IMR-90 (cell line): ENCODE measurements around the gene ST8SIA2. TPM values are rescaled to one million over a fixed set of nuclear protein-coding genes. Genes with fewer than 3 reads are reported as not detected.

Experiments
- ATAC-seq: fragments of 200-7000 bp; cut with Tn5 transposase; 2 replicates; pipeline ENCODE4 v1.9.1; 2020; ENCODE audit warnings: low read depth, mild to moderate bottlenecking, moderate library complexity
- BruUV-seq: library from RNA; stranded (reverse); fragments of 400-500 nt; replicated peaks from 2 replicates; lab custom pipeline; 2021; lab: Mats Ljungman, UMichigan
- CTCF ChIA-PET: fragments of 300-600 bp; formaldehyde crosslinking; extraction: SDS; loops from one replicate; lab custom pipeline; 2021; ENCODE audit warnings: antibody characterized with exemption; lab: Yijun Ruan, JAX
- POLR2A ChIA-PET: fragments of 300-600 bp; sonication (Branson Sonifier 250); formaldehyde crosslinking; loops from one replicate; lab custom pipeline; 2022; ENCODE audit warnings: antibody characterized with exemption; ENCODE audit not compliant: unreplicated experiment; lab: Charles Lee
- DNase-seq: peaks from one replicate; pipeline ENCODE4 v3.0.0; 2013
- H2AFZ ChIP-seq: replicated peaks from 2 replicates; pipeline ENCODE3; 2013; ENCODE audit warnings: low read length, mild to moderate bottlenecking; ENCODE audit not compliant: poor library complexity
- H2AK5ac ChIP-seq: 2 replicates; pipeline ENCODE4 v1.6.1; 2013; ENCODE audit warnings: low read depth, low read length, inconsistent platforms
- H2AK9ac ChIP-seq: replicated peaks from 2 replicates; pipeline ENCODE3; 2013; ENCODE audit warnings: mild to moderate bottlenecking, low read depth, low read length, moderate library complexity; ENCODE audit not compliant: poor library complexity
- H2BK120ac ChIP-seq: 2 replicates; pipeline ENCODE4 v1.6.1; 2013; ENCODE audit warnings: low read depth, low read length, inconsistent platforms
- H2BK15ac ChIP-seq: 3 replicates; pipeline ENCODE4 v1.6.1; 2013; ENCODE audit warnings: low read depth, low read length, inconsistent platforms
- H2BK20ac ChIP-seq: 2 replicates; pipeline ENCODE4 v1.6.1; 2013; ENCODE audit warnings: low read depth, mild to moderate bottlenecking, inconsistent platforms, low read length, moderate library complexity
- H2BK5ac ChIP-seq: 2 replicates; pipeline ENCODE4 v1.6.1; 2013; ENCODE audit warnings: mild to moderate bottlenecking, low read depth, low read length, inconsistent platforms; ENCODE audit not compliant: poor library complexity, severe bottlenecking
- H3K14ac ChIP-seq: replicated peaks from 2 replicates; pipeline ENCODE4 v1.6.1; 2013; ENCODE audit warnings: low read depth, low read length, inconsistent platforms
- H3K18ac ChIP-seq: 2 replicates; pipeline ENCODE4 v1.6.1; 2013; ENCODE audit warnings: low read depth, low read length, control low read depth
- H3K23ac ChIP-seq: 2 replicates; pipeline ENCODE4 v1.6.1; 2013; ENCODE audit warnings: low read depth, low read length, inconsistent platforms
- H3K27ac ChIP-seq: 2 replicates; pipeline ENCODE4 v1.5.1; 2013; ENCODE audit warnings: mild to moderate bottlenecking, control low read depth, low read length; ENCODE audit not compliant: insufficient read depth
- H3K27me3 ChIP-seq: 2 replicates; pipeline ENCODE4 v1.6.1; 2013; ENCODE audit warnings: low read length; ENCODE audit not compliant: control insufficient read depth, insufficient read depth
- H3K36me3 ChIP-seq: 2 replicates; pipeline ENCODE4 v1.6.1; 2013; ENCODE audit warnings: low read length, mixed read lengths; ENCODE audit not compliant: control insufficient read depth, insufficient read depth
- H3K4ac ChIP-seq: 2 replicates; pipeline ENCODE4 v1.6.1; 2013; ENCODE audit warnings: low read depth, low read length, inconsistent platforms
- H3K4me1 ChIP-seq: 2 replicates; pipeline ENCODE4 v1.6.1; 2013; ENCODE audit warnings: low read length, mixed read lengths; ENCODE audit not compliant: control insufficient read depth, insufficient read depth
- H3K4me2 ChIP-seq: 2 replicates; pipeline ENCODE4 v1.6.1; 2013; ENCODE audit warnings: low read depth, mild to moderate bottlenecking, control low read depth, low read length, moderate library complexity
- H3K4me3 ChIP-seq: 2 replicates; pipeline ENCODE4 v1.5.1; 2013; ENCODE audit warnings: low read depth, mild to moderate bottlenecking, control low read depth, low read length, moderate library complexity; ENCODE audit not compliant: insufficient read depth
- H3K56ac ChIP-seq: 2 replicates; pipeline ENCODE4 v1.6.1; 2013; ENCODE audit warnings: low read length, inconsistent platforms; ENCODE audit not compliant: insufficient read depth; ENCODE audit errors: extremely low read depth
- H3K79me1 ChIP-seq, 2 experiments: 2 replicates each; pipeline ENCODE4 v1.6.1; 2013; ENCODE audit warnings: low read length in 2 of 2, inconsistent platforms in 1 of 2, low read depth in 1 of 2
- H3K9ac ChIP-seq: 2 replicates; pipeline ENCODE4 v1.6.1; 2013; ENCODE audit warnings: low read depth, low read length, control low read depth
- H3K9me1 ChIP-seq: 2 replicates; pipeline ENCODE4 v1.6.1; 2013; ENCODE audit warnings: low read length, inconsistent platforms; ENCODE audit not compliant: insufficient read depth
- H3K9me3 ChIP-seq: 2 replicates; pipeline ENCODE4 v1.6.1; 2013; ENCODE audit warnings: low read length; ENCODE audit not compliant: control insufficient read depth, insufficient read depth
- H4K20me1 ChIP-seq: 2 replicates; pipeline ENCODE4 v1.6.1; 2013; ENCODE audit warnings: low read length, inconsistent platforms; ENCODE audit not compliant: insufficient read depth
- H4K5ac ChIP-seq: 2 replicates; pipeline ENCODE4 v1.6.1; 2013; ENCODE audit warnings: mild to moderate bottlenecking, low read depth, low read length, control low read depth
- H4K8ac ChIP-seq, 2 experiments: 2 replicates each; pipeline ENCODE4 v1.6.1; 2013; ENCODE audit warnings: low read depth in 2 of 2, low read length in 2 of 2, control low read depth in 1 of 2, inconsistent platforms in 1 of 2
- H4K91ac ChIP-seq: 2 replicates; pipeline ENCODE4 v1.6.1; 2013; ENCODE audit warnings: low read depth, low read length, inconsistent platforms; ENCODE audit not compliant: insufficient read depth
- BHLHE40 ChIP-seq: fragments of 150-350 bp; IDR thresholded peaks from 2 replicates; pipeline ENCODE4 v1.6.1; 2016; ENCODE audit warnings: mild to moderate bottlenecking, low read depth, low read length
- CEBPB ChIP-seq: IDR thresholded peaks from 2 replicates; pipeline ENCODE4 v1.6.1; 2012; ENCODE audit warnings: low read depth, low read length, improper control_type of control experiment
- CHD1 ChIP-seq: IDR thresholded peaks from 2 replicates; pipeline ENCODE4 v1.6.1; 2012; ENCODE audit warnings: low read depth, low read length, improper control_type of control experiment
- CTCF ChIP-seq: conservative IDR thresholded peaks from 2 replicates; pipeline ENCODE4 v1.5.1; 2012; ENCODE audit warnings: mild to moderate bottlenecking, low read depth, low read length, improper control_type of control experiment
- FOS ChIP-seq: fragments of 150-350 bp; IDR thresholded peaks from 2 replicates; pipeline ENCODE4 v1.6.1; 2016; ENCODE audit warnings: low read depth, low read length
- MAFK ChIP-seq: IDR thresholded peaks from 2 replicates; pipeline ENCODE4 v1.6.1; 2012; ENCODE audit warnings: low read depth, low read length, improper control_type of control experiment
- MAZ ChIP-seq: IDR thresholded peaks from 2 replicates; pipeline ENCODE4 v1.6.1; 2012; ENCODE audit warnings: low read depth, mild to moderate bottlenecking, low read length, improper control_type of control experiment, moderate library complexity, borderline replicate concordance
- MXI1 ChIP-seq: IDR thresholded peaks from 2 replicates; pipeline ENCODE4 v1.6.1; 2012; ENCODE audit warnings: low read depth, mild to moderate bottlenecking, low read length, moderate library complexity, borderline replicate concordance
- NFE2L2 ChIP-seq: fragments of 150-350 bp; IDR thresholded peaks from 2 replicates; pipeline ENCODE4 v1.6.1; 2016; ENCODE audit warnings: low read depth, mild to moderate bottlenecking, low read length
- POLR2A ChIP-seq: IDR thresholded peaks from 2 replicates; pipeline ENCODE4 v1.6.1; 2012; ENCODE audit warnings: mild to moderate bottlenecking, low read depth, low read length
- RAD21 ChIP-seq: IDR thresholded peaks from 2 replicates; pipeline ENCODE4 v1.6.1; 2012; ENCODE audit warnings: low read length, improper control_type of control experiment
- RCOR1 ChIP-seq: IDR thresholded peaks from 2 replicates; pipeline ENCODE4 v1.6.1; 2012; ENCODE audit warnings: mild to moderate bottlenecking, low read length, improper control_type of control experiment; ENCODE audit not compliant: insufficient replicate concordance
- RFX5 ChIP-seq: IDR thresholded peaks from 2 replicates; pipeline ENCODE4 v1.8.0; 2012; ENCODE audit warnings: low read depth, mild to moderate bottlenecking, low read length, moderate library complexity
- SMC3 ChIP-seq: fragments of 150-350 bp; IDR thresholded peaks from 2 replicates; pipeline ENCODE4 v1.6.1; 2016; ENCODE audit warnings: low read depth, mild to moderate bottlenecking, antibody characterized with exemption, low read length, moderate library complexity
- USF2 ChIP-seq: fragments of 150-350 bp; IDR thresholded peaks from 2 replicates; pipeline ENCODE4 v1.6.1; 2017; ENCODE audit warnings: mild to moderate bottlenecking, antibody characterized with exemption, low read length, low read depth
- WGBS, 2 experiments: methylation state at CpG; one replicate each; pipeline versions ENCODE4 v1.1.5 to v1.1.7; 2013; ENCODE audit warnings: missing lambda C conversion rate in 2 of 2; ENCODE audit not compliant: insufficient read length in 1 of 2; ENCODE audit errors: extremely low coverage in 2 of 2; 5-methylcytosine and 5-hydroxymethylcytosine counted together
- dilution Hi-C: fragments of 300-500 bp; cut with HindIII; formaldehyde crosslinking; loops from one replicate; pipeline ENCODE4 v1.14.3; 2018; ENCODE audit warnings: low sequenced_read_pairs; ENCODE audit not compliant: unreplicated experiment
- in situ Hi-C: fragments of 300-500 bp; cut with MboI; formaldehyde crosslinking; loops from 3 replicates; pipeline ENCODE4 v1.14.3; 2019; ENCODE audit warnings: low sequenced_read_pairs, inconsistent platforms, mixed read lengths
- intact Hi-C: fragments of 100-400 bp; cut with micrococcal nuclease; formaldehyde crosslinking; loops from 2 replicates; pipeline ENCODE4 v1.10.0; 2022
- polyA plus RNA-seq, 3 experiments: library from polyadenylated mRNA; depleted of rRNA; stranded (reverse); fragments of >200 nt; gene quantifications; 2 replicates each; pipeline ENCODE4 v1.2.3, GENCODE V29; 2012; ENCODE audit warnings: low replicate concordance in 1 of 3
- total RNA-seq: library from RNA; depleted of rRNA; stranded (reverse); fragments of >200 nt; gene quantifications from 2 replicates; pipeline ENCODE4 v1.2.3, GENCODE V29; 2012
- TF ChIP-seq, protein P1 (sequence below): fragments of 150-350 bp; IDR thresholded peaks from 2 replicates; pipeline ENCODE4 v1.6.1; 2016; ENCODE audit warnings: low read depth, mild to moderate bottlenecking, low read length, moderate library complexity, borderline replicate concordance

Gene ST8SIA2
- total and polyA plus RNA-seq, 2 of the 4 experiments (the other 2 are of a cell fraction), result not detected

GRCh38 chr15:92466834-92467233 is 73.2 kb downstream of the ST8SIA2 start:
- Histone ChIP-seq H3K36me3 (no peaks in the 10 kb centered on the region), H4K20me1 (no peaks in the 10 kb centered on the region), H3K27ac (no peak overlapping the region), H4K8ac (no peak overlapping the region), H3K23ac (no peak overlapping the region), H3K4ac (no peak overlapping the region), H3K9me3 (peaks cover 8% of the 10 kb centered on the region), H4K5ac (no peak overlapping the region), H3K9ac (no peak overlapping the region), H2BK20ac (no peak overlapping the region), H2BK15ac (no peak overlapping the region), H3K4me3 (no peak overlapping the region), H2AFZ (no peak overlapping the region), H3K79me1 (no peaks in the 10 kb centered on the region), H3K4me1 (no peaks in the 10 kb centered on the region), H2AK9ac (no peak overlapping the region), H3K4me2 (no peak overlapping the region), H3K56ac (no peak overlapping the region), H3K9me1 (no peaks in the 10 kb centered on the region), H2BK120ac (no peak overlapping the region), H3K27me3 (no peaks in the 10 kb centered on the region), H3K18ac (no peak overlapping the region), H3K14ac (no peak overlapping the region), H2BK5ac (no peak overlapping the region), H4K91ac (no peak overlapping the region), H2AK5ac (no peak overlapping the region)
- no TSS peak for BruUV-seq
- TF ChIP-seq SMC3 (no peak), USF2 (no peak), FOS (no peak), MXI1 (no peak), BHLHE40 (no peak), RCOR1 (no peak), POLR2A (no peak), MAZ (no peak), CHD1 (no peak), MAFK (no peak), NFE2L2 (no peak), RAD21 (no peak), RFX5 (no peak), CTCF (no peak), CEBPB (no peak)
- TF ChIP-seq, protein P1, sequence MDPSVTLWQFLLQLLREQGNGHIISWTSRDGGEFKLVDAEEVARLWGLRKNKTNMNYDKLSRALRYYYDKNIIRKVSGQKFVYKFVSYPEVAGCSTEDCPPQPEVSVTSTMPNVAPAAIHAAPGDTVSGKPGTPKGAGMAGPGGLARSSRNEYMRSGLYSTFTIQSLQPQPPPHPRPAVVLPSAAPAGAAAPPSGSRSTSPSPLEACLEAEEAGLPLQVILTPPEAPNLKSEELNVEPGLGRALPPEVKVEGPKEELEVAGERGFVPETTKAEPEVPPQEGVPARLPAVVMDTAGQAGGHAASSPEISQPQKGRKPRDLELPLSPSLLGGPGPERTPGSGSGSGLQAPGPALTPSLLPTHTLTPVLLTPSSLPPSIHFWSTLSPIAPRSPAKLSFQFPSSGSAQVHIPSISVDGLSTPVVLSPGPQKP, result no peak
- intact Hi-C loops (no loop called here), in situ Hi-C loops (no loop called here), dilution Hi-C loops (no loop called here)
- ChIA-PET POLR2A (no interaction called here), CTCF (no interaction called here)
- WGBS, 2 experiments, result 53% methylated on average over 3 of the region's 8 CpGs; no CpG with 5 or more reads in 1 of the 2 experiments
- DNase-seq (no peak), ATAC-seq (no peak)
